ENCODE measurements around the gene ZFR. TPM values are rescaled to one million over a fixed set of nuclear protein-coding genes. Genes with fewer than 3 reads are reported as not detected.

The ZFR gene
- 87.9 and 108 TPM in 2 replicates for total RNA-seq

GRCh38 chr5:32444431-32445286 is at the start of gene ZFR:
Gene ZFR (minus strand): TSS chr5:32444740. CDS start chr5:32444658, 82 bp downstream.

GRCh38 chr5:32312595-32313332 is 131.8 kb downstream of the ZFR start, which contains the start of gene MTMR12:
Gene MTMR12 (minus strand): TSS chr5:32312939. CDS start chr5:32312838, 101 bp downstream.

Other genes with a start within 250 kb of the ZFR start
- 14.8 and 25.5 TPM in 2 replicates for gene MTMR12, start 131.8 kb downstream of the ZFR start, total RNA-seq
- 186 and 315 TPM in 2 replicates for gene SUB1, start 140.8 kb upstream of the ZFR start, total RNA-seq

Measured in smooth muscle cell of the umbilical artery (primary cell).